ENCODE results near the gene CFB.

- TF ChIP-seq CTCF (IDR thresholded peaks at IDR 0.05) (no peak), EP300 (IDR thresholded peaks at IDR 0.05; ENCODE audit: low read depth) (no peak), POLR2A (IDR thresholded peaks at IDR 0.05) (no peak), POLR2AphosphoS5 (IDR thresholded peaks at IDR 0.05) (no peak)
Measured at GRCh38 chr6:31901415-31901952, 44.4 kb upstream of the CFB start.
